Measurements from ENCODE around the gene IRGC.

GRCh38 chr19:43713208-43713607 is 2.7 kb upstream of the IRGC start:
- TF ChIP-seq CTCF (IDR thresholded peaks at IDR 0.05) (no peak), POLR2A (IDR thresholded peaks at IDR 0.05) (no peak)

All from esophagus squamous epithelium (tissue), 4 donors.